ENCODE results near the gene KDM4F. TPM values are rescaled to one million over a fixed set of nuclear protein-coding genes. Genes with fewer than 3 reads are reported as not detected.

The KDM4F gene
- not detected in 2 replicates for total RNA-seq

DNA sequence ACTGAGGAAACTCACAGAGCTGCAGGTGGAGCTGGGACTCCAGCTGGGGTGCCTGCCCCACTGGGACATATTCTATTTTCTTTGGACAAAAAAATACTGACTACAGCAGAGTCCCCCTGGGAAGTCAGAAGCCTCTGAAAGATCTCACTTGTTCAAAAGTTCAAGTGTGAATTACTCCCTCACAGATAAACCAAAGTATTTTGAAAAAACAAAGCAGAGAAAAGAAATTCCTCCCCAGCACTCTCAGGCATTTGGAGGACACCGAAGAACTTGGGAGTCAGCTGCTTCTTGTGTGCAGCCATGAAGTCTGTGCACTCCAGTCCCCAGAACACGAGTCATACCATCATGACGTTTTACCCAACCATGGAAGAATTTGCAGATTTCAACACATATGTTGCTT is at the start of gene KDM4F:
Gene KDM4F, plus strand, starts transcription at position 301 of the 400 bp plus-strand sequence.

GRCh38 chr11:95024958-95025357 is 24.3 kb upstream of the KDM4F start, which contains the start of gene KDM4E:
Gene KDM4E (plus strand): TSS chr11:95025258. CDS start chr11:95025558, 300 bp downstream.

DNA sequence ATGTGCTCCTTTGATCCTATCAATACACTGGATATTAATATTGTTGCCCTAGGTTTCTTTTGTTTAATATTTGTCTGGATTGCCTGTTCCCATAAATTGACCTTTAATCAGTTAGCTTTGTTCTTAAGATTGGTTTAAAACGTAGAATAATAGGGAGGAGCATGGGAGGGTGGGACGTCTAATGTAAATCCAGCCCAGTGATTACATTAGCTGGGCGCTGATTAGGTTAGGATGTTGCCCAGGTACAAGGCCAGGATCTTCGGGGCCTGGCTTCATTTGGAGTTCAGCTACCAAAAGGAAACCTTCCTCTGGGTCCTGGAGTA is 17.5 kb downstream of the KDM4F start, which contains the start of gene SRSF8:
Gene SRSF8, plus strand, starts transcription at position 204 of the 323 bp plus-strand sequence. CDS start 308 bp downstream, outside the sequence.

GRCh38 chr11:95089620-95090542 is 40.7 kb downstream of the KDM4F start, which contains the start of gene ENDOD1:
Gene ENDOD1 (plus strand): TSS chr11:95089846. CDS start chr11:95089928, 82 bp downstream.

Other genes starting within 250 kb of the KDM4F start
- gene CWC15, start 75.9 kb upstream of the KDM4F start, total RNA-seq, result 32.1 and 54.4 TPM in 2 replicates
- gene KDM4D, start 75.7 kb upstream of the KDM4F start, total RNA-seq, result 0.80 and 2.1 TPM in 2 replicates
- not detected in 2 replicates for gene KDM4E, start 24.2 kb upstream of the KDM4F start, total RNA-seq
- 16.0 and 22.1 TPM in 2 replicates for gene SRSF8, start 17.5 kb downstream of the KDM4F start, total RNA-seq
- 7.6 and 20.7 TPM in 2 replicates for gene ENDOD1, start 40.4 kb downstream of the KDM4F start, total RNA-seq
- 4.7 and 16.9 TPM in 2 replicates for gene SESN3, start 181.8 kb downstream of the KDM4F start, total RNA-seq

Measured in epithelial cell of alveolus of lung (primary cell).